Central memory CD8-positive, alpha-beta T cell (primary cell): Measurements from ENCODE around the gene RAB3A.
A peak's percentile ranks its signal among the peaks of the same experiment; 100 is the strongest.

Source experiments
- ATAC-seq: fragments of 150-1000 bp; cut with Tn5 transposase; replicated peaks from 2 replicates; pipeline ENCODE4 v1.10.0; 2022; ENCODE audit warnings: mild to moderate bottlenecking, moderate FRiP score, moderate number of reproducible peaks; ENCODE audit not compliant: poor library complexity, severe bottlenecking; ENCODE audit errors: extremely low read depth
- DNase-seq, 2 donors: peaks; one replicate each; pipeline ENCODE4 v3.0.0; 2021; ENCODE audit warnings: low spot score in 2 of 2
- H3K27ac Mint-ChIP-seq: one replicate; pipeline ENCODE4 v1.8.0; 2022; ENCODE audit warnings: low read depth, mild to moderate bottlenecking, moderate library complexity, mixed read lengths
- H3K27me3 Mint-ChIP-seq: one replicate; pipeline ENCODE4 v1.8.0; 2022; ENCODE audit warnings: mixed read lengths
- H3K36me3 Mint-ChIP-seq: one replicate; pipeline ENCODE4 v1.8.0; 2022; ENCODE audit warnings: mild to moderate bottlenecking, moderate library complexity, mixed read lengths; ENCODE audit not compliant: insufficient read depth
- H3K4me1 Mint-ChIP-seq: one replicate; pipeline ENCODE4 v1.8.0; 2022; ENCODE audit warnings: mixed read lengths
- H3K4me3 Mint-ChIP-seq: one replicate; pipeline ENCODE4 v1.8.0; 2022; ENCODE audit warnings: mild to moderate bottlenecking, moderate library complexity, mixed read lengths
- H3K9me3 Mint-ChIP-seq: one replicate; pipeline ENCODE4 v1.8.0; 2022; ENCODE audit warnings: mixed read lengths

Gene RAB3A

GRCh38 chr19:18229915-18230314 is 26.1 kb upstream of the RAB3A start:
- DNase-seq (no peak), ATAC-seq (no peak)
- H3K36me3 Mint-ChIP-seq, result peaks cover 8% of the 10 kb centered on the region
- no peak overlapping the region for H3K4me3 Mint-ChIP-seq
- H3K27ac Mint-ChIP-seq, result no peak overlapping the region
- H3K4me1 Mint-ChIP-seq, result peaks cover under 1% of the 10 kb centered on the region
- no peaks in the 10 kb centered on the region for H3K9me3 Mint-ChIP-seq
- H3K27me3 Mint-ChIP-seq, result peaks cover 90% of the 10 kb centered on the region

- ATAC-seq (no peak), DNase-seq (no peak)
- peaks cover 8% of the 10 kb centered on the region for H3K36me3 Mint-ChIP-seq
- H3K4me3 Mint-ChIP-seq, result no peak overlapping the region
- H3K27me3 Mint-ChIP-seq, result peaks cover 90% of the 10 kb centered on the region
- peaks cover 5% of the 10 kb centered on the region for H3K4me1 Mint-ChIP-seq
- H3K9me3 Mint-ChIP-seq, result no peaks in the 10 kb centered on the region
- no peak overlapping the region for H3K27ac Mint-ChIP-seq
These were observed 25.6 kb upstream of the RAB3A start for GRCh38 chr19:18229474-18229873.

GRCh38 chr19:18227781-18228271 is 24.0 kb upstream of the RAB3A start:
- Mint-ChIP-seq H3K27me3 (peaks cover 89% of the 10 kb centered on the region), H3K9me3 (no peaks in the 10 kb centered on the region), H3K4me1 (peaks cover 14% of the 10 kb centered on the region), H3K27ac (no peak overlapping the region), H3K36me3 (peaks cover 7% of the 10 kb centered on the region), H3K4me3 (no peak overlapping the region)
- DNase-seq (no peak), ATAC-seq (no peak)

DNA sequence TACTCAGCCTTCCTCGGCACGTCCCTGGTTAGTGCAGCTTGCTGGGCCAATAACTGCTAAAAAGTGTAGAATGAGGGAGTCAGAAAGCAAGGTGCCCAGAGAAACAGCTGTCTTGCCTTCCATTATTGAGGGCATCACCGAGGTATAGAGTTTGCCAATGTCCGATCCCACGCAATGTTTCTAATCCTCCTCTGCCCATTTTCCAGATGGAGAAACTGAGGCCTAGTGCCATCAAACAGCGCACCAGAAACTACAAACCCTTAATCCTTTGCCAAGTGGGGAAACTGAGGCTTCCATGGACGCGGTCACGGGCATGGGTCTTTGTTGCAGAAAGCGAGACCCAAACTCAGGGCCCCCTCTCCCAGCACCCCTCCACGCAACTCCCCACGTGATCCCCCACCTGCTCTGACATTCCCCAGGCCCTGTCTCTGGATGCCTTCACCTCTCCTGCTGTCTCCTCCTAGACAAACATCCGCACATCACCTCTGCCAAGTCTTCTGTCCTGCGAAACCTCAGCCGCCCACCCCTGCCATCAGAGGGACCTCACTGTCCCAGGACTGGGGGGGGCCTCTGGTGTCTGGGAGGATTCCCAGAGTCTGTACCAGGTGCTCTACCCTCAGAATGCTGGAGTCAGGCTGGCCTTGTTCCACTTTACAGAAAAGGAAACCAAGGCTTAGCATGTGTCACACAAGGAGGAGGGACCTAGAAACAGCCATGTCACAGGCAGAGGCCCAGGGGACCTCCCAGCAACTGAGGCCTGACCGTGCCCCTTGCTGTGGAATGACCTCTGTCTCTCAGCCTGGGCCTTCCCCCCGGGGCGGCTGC is 23.3 kb upstream of the RAB3A start:
- ATAC-seq, result no peak

DNA sequence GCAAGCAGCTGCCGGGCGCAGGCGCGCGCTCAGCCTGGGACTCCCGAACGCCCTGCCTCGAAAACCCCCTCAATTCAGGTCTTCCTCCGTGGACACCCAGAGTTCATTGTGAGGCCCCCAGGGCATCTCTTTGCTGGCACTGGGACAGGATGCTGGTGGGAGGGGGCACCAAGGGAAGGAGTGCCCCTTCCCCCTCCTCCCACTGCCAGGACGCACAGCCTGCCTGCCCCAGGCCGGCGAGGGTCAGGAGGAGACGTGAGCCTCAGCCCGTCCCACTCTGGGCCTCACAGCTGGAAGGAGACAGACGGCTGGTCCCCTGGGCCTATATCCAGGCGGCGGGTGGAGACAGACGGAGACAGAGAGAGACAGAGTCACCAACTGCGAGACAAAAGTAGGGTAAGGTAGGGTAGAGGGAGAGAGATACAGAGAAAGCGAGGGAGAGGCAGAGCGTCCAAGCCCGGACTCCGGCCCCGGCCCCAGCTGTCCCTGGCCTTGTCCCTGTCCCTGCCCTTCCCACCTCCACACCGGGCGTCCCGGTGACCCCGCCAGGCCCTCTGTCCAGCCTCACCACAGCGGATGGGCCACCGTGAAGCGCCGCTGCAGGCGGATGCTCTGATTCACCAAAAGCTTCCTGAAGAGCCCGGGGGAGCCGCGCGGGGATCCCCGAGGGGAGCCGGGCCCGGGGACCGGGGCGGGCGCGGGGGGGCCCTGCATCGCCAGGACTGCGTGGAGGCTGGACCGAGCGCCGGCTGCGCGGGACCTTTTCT is 22.0 kb upstream of the RAB3A start, which contains the start of gene PDE4C:
Gene PDE4C (minus strand): TSS at position 737 of the 767 bp plus-strand sequence. CDS start 23 bp downstream, at position 714.
- Mint-ChIP-seq H3K36me3 (peaks cover 4% of the 10 kb centered on the region), H3K27ac (no peak within 1 kb of the TSS), H3K4me1 (peaks cover 19% of the 10 kb centered on the region), H3K27me3 (peaks cover 89% of the 10 kb centered on the region), H3K9me3 (no peaks in the 10 kb centered on the region), H3K4me3 (peak within 1 kb of the TSS; percentile 79)
- no peak for ATAC-seq
- no peak for DNase-seq

More for the DNA sequence above, 23.3 kb upstream of the RAB3A start:
- H3K9me3 Mint-ChIP-seq, result no peaks in the 10 kb centered on the region
- no peak overlapping the region for H3K27ac Mint-ChIP-seq
- peaks cover 7% of the 10 kb centered on the region for H3K36me3 Mint-ChIP-seq
- H3K4me3 Mint-ChIP-seq, result no peak overlapping the region
- no peak for DNase-seq
- peaks cover 89% of the 10 kb centered on the region for H3K27me3 Mint-ChIP-seq
- H3K4me1 Mint-ChIP-seq, result peaks cover 14% of the 10 kb centered on the region

GRCh38 chr19:18225355-18225701 is 21.5 kb upstream of the RAB3A start:
- H3K4me1 Mint-ChIP-seq, result peaks cover 19% of the 10 kb centered on the region
- ATAC-seq, result no peak
- DNase-seq, result no peak
- H3K36me3 Mint-ChIP-seq, result peaks cover 6% of the 10 kb centered on the region
- H3K27me3 Mint-ChIP-seq, result peaks cover 89% of the 10 kb centered on the region
- no peaks in the 10 kb centered on the region for H3K9me3 Mint-ChIP-seq
- peak overlapping the region; percentile 79 for H3K4me3 Mint-ChIP-seq
- no peak overlapping the region for H3K27ac Mint-ChIP-seq

DNA sequence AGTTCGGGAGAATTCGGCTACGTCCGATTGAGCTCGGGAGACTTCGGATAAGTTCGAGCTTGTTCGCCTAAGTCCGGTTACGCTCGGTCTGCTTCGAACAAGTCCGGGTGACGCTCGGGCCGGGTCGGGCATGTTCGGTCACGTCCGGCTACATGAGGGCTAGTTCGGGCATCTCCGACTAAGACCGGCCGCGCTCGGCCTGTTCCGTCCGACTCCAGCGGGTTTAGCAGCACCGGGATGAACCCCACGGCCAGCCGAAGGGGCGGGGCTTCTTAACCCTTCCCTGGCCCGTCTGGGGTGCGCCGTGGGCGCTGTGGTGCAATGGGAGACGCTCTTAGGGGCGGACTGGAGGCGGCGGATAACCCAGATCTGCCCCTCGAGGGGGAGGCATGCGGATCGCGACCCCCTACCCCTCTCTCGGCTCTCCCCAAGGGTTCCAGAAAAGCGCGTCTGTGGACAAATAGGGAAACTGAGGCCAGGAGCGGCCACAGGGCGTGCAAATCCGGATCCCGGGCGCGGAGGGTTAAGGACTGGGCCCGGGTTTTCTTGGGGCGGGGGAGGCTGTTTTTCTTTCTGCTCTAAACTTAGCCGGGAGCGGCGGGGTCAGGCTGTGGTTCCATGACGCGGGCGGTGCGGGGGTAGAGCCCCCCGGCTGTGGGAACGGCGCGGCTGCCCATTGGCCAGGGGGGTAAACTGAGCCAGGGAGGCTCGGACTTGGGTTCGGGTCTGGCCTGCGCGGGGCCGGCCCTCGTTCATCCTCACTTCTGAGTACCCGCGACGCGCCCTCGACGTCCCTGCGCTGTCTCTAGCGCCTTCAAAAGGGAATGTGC is 20.9 kb upstream of the RAB3A start:
- peaks cover 89% of the 10 kb centered on the region for H3K27me3 Mint-ChIP-seq
- peak overlapping the region; percentile 76 for H3K27ac Mint-ChIP-seq
- H3K4me3 Mint-ChIP-seq, result peak overlapping the region; percentile 79
- peak; percentile 65 to 69 for DNase-seq
- H3K4me1 Mint-ChIP-seq, result peaks cover 22% of the 10 kb centered on the region
- peaks cover 6% of the 10 kb centered on the region for H3K36me3 Mint-ChIP-seq
- ATAC-seq, result peak; percentile 80
- no peaks in the 10 kb centered on the region for H3K9me3 Mint-ChIP-seq

GRCh38 chr19:18223860-18224524 is 20.1 kb upstream of the RAB3A start:
- Mint-ChIP-seq H3K27ac (peak overlapping the region; percentile 76), H3K4me1 (peaks cover 24% of the 10 kb centered on the region), H3K27me3 (peaks cover 88% of the 10 kb centered on the region), H3K36me3 (peaks cover 6% of the 10 kb centered on the region), H3K9me3 (no peaks in the 10 kb centered on the region), H3K4me3 (peak overlapping the region; percentile 79)
- DNase-seq (no peak), ATAC-seq (no peak)

DNA sequence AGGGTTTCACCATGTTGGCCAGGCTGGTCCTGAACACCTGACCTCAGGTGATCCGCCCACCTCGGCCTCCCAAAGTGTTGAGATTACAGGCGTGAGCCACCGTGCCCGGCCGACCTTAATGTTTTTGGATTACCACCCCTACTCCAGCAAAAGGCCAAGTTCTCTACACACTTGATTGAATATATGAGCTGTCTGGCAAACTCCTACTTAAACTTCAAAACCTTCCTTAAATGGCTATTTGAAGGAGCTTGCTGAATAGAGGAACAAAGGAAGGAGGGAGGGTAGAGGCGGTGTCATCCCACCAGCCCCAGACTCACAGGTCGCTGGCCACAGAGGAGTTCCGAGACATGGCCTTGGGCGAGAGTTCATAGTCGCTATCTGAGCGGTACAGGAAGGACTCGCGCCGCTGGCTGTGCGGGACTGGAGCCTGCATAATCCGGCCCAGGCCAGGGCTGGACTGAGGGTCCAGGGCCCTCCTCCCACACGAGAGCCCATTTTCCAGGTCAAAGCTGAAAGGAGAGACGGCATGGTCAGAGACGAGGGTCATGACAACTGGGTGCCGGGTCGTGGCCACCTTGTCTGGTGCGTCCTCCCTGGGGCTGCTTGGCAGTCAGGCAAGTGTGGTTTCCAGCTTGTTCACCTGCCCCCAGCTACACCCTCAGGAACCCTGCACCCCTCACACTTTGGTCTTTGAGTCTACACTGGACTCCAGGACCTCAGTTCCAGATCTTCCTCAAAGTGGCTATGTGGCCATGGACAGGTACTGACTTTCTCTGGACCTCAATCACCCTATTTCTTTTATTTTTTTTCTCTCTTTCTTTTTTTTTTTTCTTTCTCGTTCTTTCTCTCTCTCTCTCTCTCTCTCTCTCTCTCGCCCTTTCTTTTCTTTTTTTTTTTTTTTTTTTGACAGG is 18.2 kb upstream of the RAB3A start:
- no peak overlapping the region for H3K4me3 Mint-ChIP-seq
- H3K36me3 Mint-ChIP-seq, result peaks cover 6% of the 10 kb centered on the region
- DNase-seq (no peak), ATAC-seq (no peak)
- peak overlapping the region; percentile 79 for H3K27ac Mint-ChIP-seq
- peaks cover 24% of the 10 kb centered on the region for H3K4me1 Mint-ChIP-seq
- peaks cover 76% of the 10 kb centered on the region for H3K27me3 Mint-ChIP-seq
- no peaks in the 10 kb centered on the region for H3K9me3 Mint-ChIP-seq

DNA sequence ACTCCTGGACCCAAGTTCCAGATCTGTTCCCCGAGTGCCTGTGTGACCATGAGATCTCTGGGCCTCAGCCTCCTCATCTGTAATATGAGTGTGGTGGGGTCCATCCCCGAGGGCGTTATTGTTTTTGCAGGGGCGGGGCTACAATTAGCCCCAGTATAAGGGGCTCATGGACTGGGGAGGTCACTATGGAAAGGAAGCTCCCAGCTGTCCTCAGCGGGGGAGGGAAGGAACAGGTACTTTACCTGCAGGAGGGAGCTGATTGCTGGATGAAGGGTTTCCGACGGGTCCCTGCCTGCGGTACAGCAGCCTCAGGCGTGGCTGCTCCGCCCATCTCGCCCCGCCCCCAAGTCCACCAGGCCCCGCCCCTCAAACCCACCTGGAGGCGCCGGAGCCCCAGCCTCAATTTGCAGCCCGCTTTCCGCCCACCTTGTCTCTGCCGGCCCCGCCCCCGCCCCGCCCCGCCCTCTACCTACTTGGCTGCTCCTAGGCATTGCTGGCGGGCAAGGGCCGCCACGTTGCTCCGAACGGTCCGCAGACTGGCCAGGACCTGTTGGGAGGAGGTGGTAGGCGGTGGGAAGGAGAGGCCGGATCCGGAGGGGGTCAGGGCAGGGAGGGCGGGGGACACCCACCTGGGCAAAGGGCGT is 16.9 kb upstream of the RAB3A start:
- peaks cover 63% of the 10 kb centered on the region for H3K27me3 Mint-ChIP-seq
- H3K4me1 Mint-ChIP-seq, result peaks cover 24% of the 10 kb centered on the region
- no peaks in the 10 kb centered on the region for H3K9me3 Mint-ChIP-seq
- ATAC-seq (no peak), DNase-seq (no peak)
- no peak overlapping the region for H3K4me3 Mint-ChIP-seq
- no peak overlapping the region for H3K27ac Mint-ChIP-seq
- H3K36me3 Mint-ChIP-seq, result peaks cover 5% of the 10 kb centered on the region
